K562 (cell line): Measurements from ENCODE around the gene CEBPZ.

Experiments
- CTCF ChIP-seq, 3 experiments: IDR thresholded peaks in 2 of 3; conservative IDR thresholded peaks in 1 of 3; 2 replicates each; pipeline ENCODE4 v1.5.1; 2011 to 2012; ENCODE audit warnings: low read length in 3 of 3, mild to moderate bottlenecking in 3 of 3, control low read depth in 2 of 3, improper control_type of control experiment in 1 of 3, inconsistent platforms in 1 of 3, low read depth in 1 of 3, mixed read lengths in 1 of 3, moderate library complexity in 1 of 3; ENCODE audit not compliant: insufficient read depth in 2 of 3
- ILF3 ChIP-seq: fragments of 450-650 bp; IDR thresholded peaks from 2 replicates; pipeline ENCODE4 v1.6.1; 2018; ENCODE audit warnings: antibody characterized with exemption, mild to moderate bottlenecking, moderate library complexity, borderline replicate concordance
- RFX5 ChIP-seq: IDR thresholded peaks from 2 replicates; pipeline ENCODE4 v1.6.1; 2011; ENCODE audit warnings: low read depth, mild to moderate bottlenecking, improper control_type of control experiment, low read length

- TF ChIP-seq RFX5, result no peak
- TF ChIP-seq ILF3, result no peak
- TF ChIP-seq CTCF (IDR thresholded peaks at IDR 0.05 in 2 of 3, conservative IDR thresholded peaks at IDR 0.05 in 1 of 3; ENCODE audit: insufficient read depth in 2 of 3, low read depth in 1 of 3, low read length in 3 of 3), result no peak
Observed at GRCh38 chr2:37276291-37276690, 44.9 kb upstream of the CEBPZ start.
